KMS-11 (cell line): Measurements from ENCODE around the gene DIPK1B.

ENCODE experiments used
- H2AFZ ChIP-seq: fragments of 200-600 bp; sonication (generic); 2 replicates; pipeline ENCODE4 v1.6.1; 2016; ENCODE audit warnings: antibody characterized with exemption, mixed run types, low read depth
- H3K27ac ChIP-seq: fragments of 200-600 bp; sonication (generic); 2 replicates; pipeline ENCODE4 v1.6.1; 2016; ENCODE audit warnings: mild to moderate bottlenecking, mixed run types
- H3K27me3 ChIP-seq: fragments of 200-600 bp; sonication (generic); 2 replicates; pipeline ENCODE4 v1.6.1; 2017; ENCODE audit warnings: mild to moderate bottlenecking, low read depth, mixed run types, moderate library complexity; ENCODE audit not compliant: insufficient read depth
- H3K36me3 ChIP-seq: fragments of 200-600 bp; sonication (generic); 2 replicates; pipeline ENCODE4 v1.6.1; 2017; ENCODE audit warnings: mild to moderate bottlenecking, mixed run types; ENCODE audit not compliant: insufficient read depth
- H3K4me1 ChIP-seq: fragments of 200-600 bp; sonication (generic); 2 replicates; pipeline ENCODE4 v1.6.1; 2016; ENCODE audit warnings: mild to moderate bottlenecking, low read depth, mixed run types; ENCODE audit not compliant: poor library complexity, severe bottlenecking
- H3K4me2 ChIP-seq: fragments of 200-600 bp; sonication (generic); 2 replicates; pipeline ENCODE4 v1.7.0; 2016; ENCODE audit warnings: mild to moderate bottlenecking, mixed run types
- H3K4me3 ChIP-seq: fragments of 200-600 bp; sonication (generic); IDR thresholded peaks from 2 replicates; pipeline ENCODE4 v1.6.1; 2017; ENCODE audit warnings: low read depth, low read length, mixed read lengths; ENCODE audit not compliant: insufficient read depth
- H3K79me2 ChIP-seq: fragments of 200-600 bp; sonication (generic); 2 replicates; pipeline ENCODE4 v1.6.1; 2016; ENCODE audit warnings: low read depth, mixed run types; ENCODE audit not compliant: insufficient read depth
- H3K9ac ChIP-seq: fragments of 200-600 bp; sonication (generic); 2 replicates; pipeline ENCODE4 v1.6.1; 2016; ENCODE audit warnings: mild to moderate bottlenecking, mixed run types
- H4K20me1 ChIP-seq: fragments of 200-600 bp; sonication (generic); 2 replicates; pipeline ENCODE4 v1.6.1; 2016; ENCODE audit warnings: mild to moderate bottlenecking, mixed run types; ENCODE audit not compliant: insufficient read depth
- CTCF ChIP-seq: fragments of 200-600 bp; sonication (generic); conservative IDR thresholded peaks from 2 replicates; pipeline ENCODE4 v1.6.1; 2017; ENCODE audit warnings: low read depth, mild to moderate bottlenecking, antibody characterized with exemption, low read length, moderate library complexity, mixed read lengths

The DIPK1B gene

GRCh38 chr9:136665111-136665703 lies 47.2 kb upstream of the DIPK1B start:
- Histone ChIP-seq H3K27ac (no peak overlapping the region), H3K79me2 (no peaks in the 10 kb centered on the region), H3K4me2 (no peak overlapping the region; the same call in 1 of the 2 replicates), H3K36me3 (no peaks in the 10 kb centered on the region), H2AFZ (no peak overlapping the region; the same call in 1 of the 2 replicates), H3K4me3 (no peak overlapping the region), H3K27me3 (peaks cover 80% of the 10 kb centered on the region), H4K20me1 (no peaks in the 10 kb centered on the region), H3K9ac (no peak overlapping the region), H3K4me1 (peaks cover 5% of the 10 kb centered on the region)
- no peak for TF ChIP-seq CTCF

GRCh38 chr9:136665704-136666371 lies 46.5 kb upstream of the DIPK1B start:
- H3K27me3 ChIP-seq = peaks cover 80% of the 10 kb centered on the region
- H3K79me2 ChIP-seq = no peaks in the 10 kb centered on the region
- no peak overlapping the region for H3K9ac ChIP-seq
- H3K4me2 ChIP-seq = no peak overlapping the region
- H3K4me1 ChIP-seq = peaks cover 5% of the 10 kb centered on the region
- H4K20me1 ChIP-seq = no peaks in the 10 kb centered on the region
- H2AFZ ChIP-seq = no peak overlapping the region
- no peak for TF ChIP-seq CTCF
- H3K4me3 ChIP-seq = no peak overlapping the region
- H3K27ac ChIP-seq = no peak overlapping the region
- H3K36me3 ChIP-seq = no peaks in the 10 kb centered on the region

GRCh38 chr9:136666372-136667213 lies 45.8 kb upstream of the DIPK1B start:
- Histone ChIP-seq H2AFZ (no peak overlapping the region), H3K27ac (no peak overlapping the region), H3K79me2 (no peaks in the 10 kb centered on the region), H3K4me1 (peaks cover 5% of the 10 kb centered on the region), H3K4me2 (0 out of 2 replicates have a peak overlapping the region, but pooled peaks have one; percentile 3), H3K27me3 (peaks cover 73% of the 10 kb centered on the region), H3K36me3 (no peaks in the 10 kb centered on the region), H4K20me1 (no peaks in the 10 kb centered on the region), H3K4me3 (no peak overlapping the region), H3K9ac (no peak overlapping the region)
- TF ChIP-seq CTCF = no peak

GRCh38 chr9:136667214-136667939 lies 45.0 kb upstream of the DIPK1B start:
- Histone ChIP-seq H3K79me2 (no peaks in the 10 kb centered on the region), H3K27ac (no peak overlapping the region), H3K27me3 (peaks cover 65% of the 10 kb centered on the region), H3K4me2 (no peak overlapping the region; the same call in 1 of the 2 replicates), H3K36me3 (no peaks in the 10 kb centered on the region), H3K4me1 (peaks cover 5% of the 10 kb centered on the region), H2AFZ (no peak overlapping the region), H3K9ac (no peak overlapping the region), H4K20me1 (no peaks in the 10 kb centered on the region), H3K4me3 (no peak overlapping the region)
- no peak for TF ChIP-seq CTCF
